HepG2 (cell line): Measurements from ENCODE around the gene CCDC14. TPM values are rescaled to one million over a fixed set of nuclear protein-coding genes. Genes with fewer than 3 reads are reported as not detected.

ENCODE experiments used
- DMAP1 ChIP-seq: IDR thresholded peaks from 2 replicates; pipeline ENCODE4 v1.6.1; 2016
- ESRRA ChIP-seq: sonication (generic); formaldehyde crosslinking; IDR thresholded peaks from 2 replicates; pipeline ENCODE4 v1.5.1; 2020; ENCODE audit warnings: mild to moderate bottlenecking, low read depth, missing genetic modification reagents
- IKZF4 ChIP-seq: sonication (generic); formaldehyde crosslinking; IDR thresholded peaks from 2 replicates; pipeline ENCODE4 v1.5.1; 2020; ENCODE audit warnings: borderline replicate concordance, mild to moderate bottlenecking, low read depth, missing genetic modification reagents; ENCODE audit errors: not compliant biosample characterization
- KLF6 ChIP-seq: IDR thresholded peaks from 2 replicates; pipeline ENCODE4 v1.8.0; 2016; ENCODE audit warnings: missing biosample characterization, missing genetic modification reagents
- MIER2 ChIP-seq: IDR thresholded peaks from 2 replicates; pipeline ENCODE4 v1.6.1; 2016; ENCODE audit warnings: missing biosample characterization, missing genetic modification reagents
- RFX5 ChIP-seq: IDR thresholded peaks from 2 replicates; pipeline ENCODE4 v1.6.1; 2011; ENCODE audit warnings: low read depth, low read length, improper control_type of control experiment
- ZNF629 ChIP-seq: sonication (generic); formaldehyde crosslinking; conservative IDR thresholded peaks from 2 replicates; pipeline ENCODE4 v1.5.0; 2020; ENCODE audit warnings: missing genetic modification reagents
- polyA plus RNA-seq, 8 experiments: library from polyadenylated mRNA; depleted of rRNA in 3 of 8; stranded (reverse) in 7 of 8; unstranded in 1 of 8; fragments of >200 nt; fragmentation: Illumina TruSeq in 4 of 8; extraction: Trizol in 4 of 8; gene quantifications; 2 replicates each; pipeline versions ENCODE4 v1.2.1 to v1.2.3, GENCODE V29; 2011 to 2016; ENCODE audit warnings: low read depth in 4 of 8, missing spikeins in 1 of 8, mixed read lengths in 1 of 8; ENCODE audit not compliant: insufficient read depth in 1 of 8
- total RNA-seq, 5 experiments: library from RNA; depleted of rRNA; stranded (reverse); fragments of >200 nt; fragmentation: Illumina TruSeq; extraction: Trizol; gene quantifications; 2 replicates each; pipeline ENCODE4 v1.2.3, GENCODE V29; 2016; ENCODE audit warnings: low read depth in 1 of 5
- TF ChIP-seq, protein P1 (sequence below): sonication (generic); formaldehyde crosslinking; IDR thresholded peaks from 2 replicates; pipeline ENCODE4 v1.4.0; 2020; ENCODE audit warnings: missing genetic modification reagents
- TF ChIP-seq, protein P2 (sequence below): sonication (generic); formaldehyde crosslinking; IDR thresholded peaks from 2 replicates; pipeline ENCODE4 v1.5.0; 2020; ENCODE audit warnings: mild to moderate bottlenecking, missing genetic modification reagents
- TF ChIP-seq, protein P3 (sequence below), 2 experiments: fragments of 450-650 bp in 1 of 2; sonication (generic) in 1 of 2; formaldehyde crosslinking in 1 of 2; IDR thresholded peaks; 2 replicates each; pipeline versions ENCODE4 v1.6.1 to v1.8.0; 2016 to 2022; ENCODE audit warnings: antibody characterized with exemption in 1 of 2, mild to moderate bottlenecking in 1 of 2, missing genetic modification reagents in 1 of 2

CCDC14 gene
- total and polyA plus RNA-seq, 2 of the 13 experiments (the other 11 are each of a cell fraction or from before 2014, with no cell fraction given), result 48.7 to 49.0 TPM

DNA sequence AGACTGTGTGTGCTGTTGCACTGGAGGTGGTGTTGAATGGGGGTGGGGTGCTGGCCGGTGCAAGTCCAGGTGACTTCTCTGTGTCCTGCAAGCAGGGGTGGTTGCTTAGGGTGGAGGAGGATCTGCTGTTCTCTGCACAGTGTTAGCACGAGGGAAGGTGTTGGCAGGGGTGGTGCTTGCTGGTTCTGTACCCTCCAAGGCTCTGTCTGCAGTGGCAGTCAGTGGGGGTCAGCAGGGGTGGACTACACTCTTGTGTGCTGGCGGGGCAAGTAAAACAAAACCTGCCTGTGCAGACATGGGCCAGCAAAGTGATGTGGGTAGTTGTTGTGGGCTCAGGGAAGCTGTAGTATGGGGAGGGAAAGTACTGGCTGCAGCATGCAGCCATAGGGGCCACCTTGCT is 25.4 kb upstream of the CCDC14 start (continued):
- TF ChIP-seq, protein P1, sequence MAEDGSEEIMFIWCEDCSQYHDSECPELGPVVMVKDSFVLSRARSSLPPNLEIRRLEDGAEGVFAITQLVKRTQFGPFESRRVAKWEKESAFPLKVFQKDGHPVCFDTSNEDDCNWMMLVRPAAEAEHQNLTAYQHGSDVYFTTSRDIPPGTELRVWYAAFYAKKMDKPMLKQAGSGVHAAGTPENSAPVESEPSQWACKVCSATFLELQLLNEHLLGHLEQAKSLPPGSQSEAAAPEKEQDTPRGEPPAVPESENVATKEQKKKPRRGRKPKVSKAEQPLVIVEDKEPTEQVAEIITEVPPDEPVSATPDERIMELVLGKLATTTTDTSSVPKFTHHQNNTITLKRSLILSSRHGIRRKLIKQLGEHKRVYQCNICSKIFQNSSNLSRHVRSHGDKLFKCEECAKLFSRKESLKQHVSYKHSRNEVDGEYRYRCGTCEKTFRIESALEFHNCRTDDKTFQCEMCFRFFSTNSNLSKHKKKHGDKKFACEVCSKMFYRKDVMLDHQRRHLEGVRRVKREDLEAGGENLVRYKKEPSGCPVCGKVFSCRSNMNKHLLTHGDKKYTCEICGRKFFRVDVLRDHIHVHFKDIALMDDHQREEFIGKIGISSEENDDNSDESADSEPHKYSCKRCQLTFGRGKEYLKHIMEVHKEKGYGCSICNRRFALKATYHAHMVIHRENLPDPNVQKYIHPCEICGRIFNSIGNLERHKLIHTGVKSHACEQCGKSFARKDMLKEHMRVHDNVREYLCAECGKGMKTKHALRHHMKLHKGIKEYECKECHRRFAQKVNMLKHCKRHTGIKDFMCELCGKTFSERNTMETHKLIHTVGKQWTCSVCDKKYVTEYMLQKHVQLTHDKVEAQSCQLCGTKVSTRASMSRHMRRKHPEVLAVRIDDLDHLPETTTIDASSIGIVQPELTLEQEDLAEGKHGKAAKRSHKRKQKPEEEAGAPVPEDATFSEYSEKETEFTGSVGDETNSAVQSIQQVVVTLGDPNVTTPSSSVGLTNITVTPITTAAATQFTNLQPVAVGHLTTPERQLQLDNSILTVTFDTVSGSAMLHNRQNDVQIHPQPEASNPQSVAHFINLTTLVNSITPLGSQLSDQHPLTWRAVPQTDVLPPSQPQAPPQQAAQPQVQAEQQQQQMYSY (CRISPR knock-in tag), result no peak
- TF ChIP-seq KLF6 (CRISPR knock-in tag) (no peak), ZNF629 (CRISPR knock-in tag) (no peak), ESRRA (CRISPR knock-in tag) (no peak), RFX5 (no peak), MIER2 (CRISPR knock-in tag) (no peak), IKZF4 (CRISPR knock-in tag) (no peak), DMAP1 (CRISPR knock-in tag) (no peak)
- TF ChIP-seq, protein P2, sequence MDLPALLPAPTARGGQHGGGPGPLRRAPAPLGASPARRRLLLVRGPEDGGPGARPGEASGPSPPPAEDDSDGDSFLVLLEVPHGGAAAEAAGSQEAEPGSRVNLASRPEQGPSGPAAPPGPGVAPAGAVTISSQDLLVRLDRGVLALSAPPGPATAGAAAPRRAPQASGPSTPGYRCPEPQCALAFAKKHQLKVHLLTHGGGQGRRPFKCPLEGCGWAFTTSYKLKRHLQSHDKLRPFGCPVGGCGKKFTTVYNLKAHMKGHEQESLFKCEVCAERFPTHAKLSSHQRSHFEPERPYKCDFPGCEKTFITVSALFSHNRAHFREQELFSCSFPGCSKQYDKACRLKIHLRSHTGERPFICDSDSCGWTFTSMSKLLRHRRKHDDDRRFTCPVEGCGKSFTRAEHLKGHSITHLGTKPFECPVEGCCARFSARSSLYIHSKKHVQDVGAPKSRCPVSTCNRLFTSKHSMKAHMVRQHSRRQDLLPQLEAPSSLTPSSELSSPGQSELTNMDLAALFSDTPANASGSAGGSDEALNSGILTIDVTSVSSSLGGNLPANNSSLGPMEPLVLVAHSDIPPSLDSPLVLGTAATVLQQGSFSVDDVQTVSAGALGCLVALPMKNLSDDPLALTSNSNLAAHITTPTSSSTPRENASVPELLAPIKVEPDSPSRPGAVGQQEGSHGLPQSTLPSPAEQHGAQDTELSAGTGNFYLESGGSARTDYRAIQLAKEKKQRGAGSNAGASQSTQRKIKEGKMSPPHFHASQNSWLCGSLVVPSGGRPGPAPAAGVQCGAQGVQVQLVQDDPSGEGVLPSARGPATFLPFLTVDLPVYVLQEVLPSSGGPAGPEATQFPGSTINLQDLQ (CRISPR knock-in tag), result no peak
- TF ChIP-seq, protein P3, sequence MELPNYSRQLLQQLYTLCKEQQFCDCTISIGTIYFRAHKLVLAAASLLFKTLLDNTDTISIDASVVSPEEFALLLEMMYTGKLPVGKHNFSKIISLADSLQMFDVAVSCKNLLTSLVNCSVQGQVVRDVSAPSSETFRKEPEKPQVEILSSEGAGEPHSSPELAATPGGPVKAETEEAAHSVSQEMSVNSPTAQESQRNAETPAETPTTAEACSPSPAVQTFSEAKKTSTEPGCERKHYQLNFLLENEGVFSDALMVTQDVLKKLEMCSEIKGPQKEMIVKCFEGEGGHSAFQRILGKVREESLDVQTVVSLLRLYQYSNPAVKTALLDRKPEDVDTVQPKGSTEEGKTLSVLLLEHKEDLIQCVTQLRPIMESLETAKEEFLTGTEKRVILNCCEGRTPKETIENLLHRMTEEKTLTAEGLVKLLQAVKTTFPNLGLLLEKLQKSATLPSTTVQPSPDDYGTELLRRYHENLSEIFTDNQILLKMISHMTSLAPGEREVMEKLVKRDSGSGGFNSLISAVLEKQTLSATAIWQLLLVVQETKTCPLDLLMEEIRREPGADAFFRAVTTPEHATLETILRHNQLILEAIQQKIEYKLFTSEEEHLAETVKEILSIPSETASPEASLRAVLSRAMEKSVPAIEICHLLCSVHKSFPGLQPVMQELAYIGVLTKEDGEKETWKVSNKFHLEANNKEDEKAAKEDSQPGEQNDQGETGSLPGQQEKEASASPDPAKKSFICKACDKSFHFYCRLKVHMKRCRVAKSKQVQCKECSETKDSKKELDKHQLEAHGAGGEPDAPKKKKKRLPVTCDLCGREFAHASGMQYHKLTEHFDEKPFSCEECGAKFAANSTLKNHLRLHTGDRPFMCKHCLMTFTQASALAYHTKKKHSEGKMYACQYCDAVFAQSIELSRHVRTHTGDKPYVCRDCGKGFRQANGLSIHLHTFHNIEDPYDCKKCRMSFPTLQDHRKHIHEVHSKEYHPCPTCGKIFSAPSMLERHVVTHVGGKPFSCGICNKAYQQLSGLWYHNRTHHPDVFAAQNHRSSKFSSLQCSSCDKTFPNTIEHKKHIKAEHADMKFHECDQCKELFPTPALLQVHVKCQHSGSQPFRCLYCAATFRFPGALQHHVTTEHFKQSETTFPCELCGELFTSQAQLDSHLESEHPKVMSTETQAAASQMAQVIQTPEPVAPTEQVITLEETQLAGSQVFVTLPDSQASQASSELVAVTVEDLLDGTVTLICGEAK (IDR thresholded peaks at IDR 0.05), result no peak
- TF ChIP-seq, protein P3 (CRISPR knock-in tag; IDR thresholded peaks at IDR 0.05), result no peak
